Nephron (organoid): Measurements from ENCODE around the gene ESRRA.
A peak's percentile ranks its signal among the peaks of the same experiment; 100 is the strongest.

Source experiments
- H3K27ac Mint-ChIP-seq, 3 experiments: 2 replicates each; pipeline ENCODE4 v1.8.0; 2020; ENCODE audit warnings: mixed read lengths in 3 of 3, mild to moderate bottlenecking in 2 of 3, moderate library complexity in 1 of 3
- H3K27me3 Mint-ChIP-seq: 2 replicates; pipeline ENCODE4 v1.8.0; 2021; ENCODE audit warnings: low read depth, mild to moderate bottlenecking, moderate library complexity, mixed read lengths
- H3K36me3 Mint-ChIP-seq: 2 replicates; pipeline ENCODE4 v1.8.0; 2020; ENCODE audit warnings: low read depth, mixed read lengths
- H3K4me1 Mint-ChIP-seq: 2 replicates; pipeline ENCODE4 v1.8.0; 2020; ENCODE audit warnings: mixed read lengths
- H3K4me3 Mint-ChIP-seq, 3 experiments: 2 replicates each; pipeline ENCODE4 v1.8.0; 2020; ENCODE audit warnings: mild to moderate bottlenecking in 3 of 3, mixed read lengths in 3 of 3, moderate library complexity in 2 of 3
- H3K9me3 Mint-ChIP-seq: 2 replicates; pipeline ENCODE4 v1.8.0; 2020; ENCODE audit warnings: mixed read lengths
- CTCF ChIP-seq, 3 experiments: fragments of 200-600 bp; sonication (generic); IDR thresholded peaks; one replicate each; pipeline ENCODE4 v1.5.0; 2021; ENCODE audit warnings: antibody characterized with exemption in 3 of 3; ENCODE audit not compliant: unreplicated experiment in 3 of 3

The ESRRA gene

GRCh38 chr11:64318766-64319761, 13.7 kb downstream of the ESRRA start:
- no peaks in the 10 kb centered on the region for H3K9me3 Mint-ChIP-seq
- H3K4me3 Mint-ChIP-seq = peak overlapping the region; percentile 94 to 99 (median 96)
- H3K36me3 Mint-ChIP-seq = peaks cover 12% of the 10 kb centered on the region
- TF ChIP-seq CTCF (IDR thresholded peaks at IDR 0.05; ENCODE audit: unreplicated experiment in 3 of 3) = no peak
- peak overlapping the region; percentile 100 for H3K27ac Mint-ChIP-seq
- H3K4me1 Mint-ChIP-seq = peaks cover 16% of the 10 kb centered on the region
- no peaks in the 10 kb centered on the region for H3K27me3 Mint-ChIP-seq

DNA sequence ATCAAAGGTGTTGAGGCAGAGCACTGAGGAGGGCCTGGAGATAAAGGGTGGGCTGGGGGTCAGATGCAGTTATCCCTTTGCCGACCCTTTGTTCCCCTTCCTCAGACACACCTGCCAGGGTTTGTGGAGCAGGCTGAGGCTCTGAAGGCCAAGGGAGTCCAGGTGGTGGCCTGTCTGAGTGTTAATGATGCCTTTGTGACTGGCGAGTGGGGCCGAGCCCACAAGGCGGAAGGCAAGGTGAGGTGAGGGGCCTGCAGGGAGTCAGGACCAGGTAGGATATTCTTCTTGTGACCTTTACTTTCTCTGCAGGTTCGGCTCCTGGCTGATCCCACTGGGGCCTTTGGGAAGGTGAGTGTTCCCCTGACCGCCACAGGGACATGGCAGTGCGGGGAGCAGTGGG, 15.2 kb downstream of the ESRRA start:
- peaks cover 9% of the 10 kb centered on the region for H3K36me3 Mint-ChIP-seq
- H3K27ac Mint-ChIP-seq = peak overlapping the region in 1 of 3 experiments; percentile 49
- TF ChIP-seq CTCF (IDR thresholded peaks at IDR 0.05; ENCODE audit: unreplicated experiment in 3 of 3) = no peak
- H3K4me1 Mint-ChIP-seq = peaks cover 16% of the 10 kb centered on the region
- peak overlapping the region; percentile 64 to 77 (median 76) for H3K4me3 Mint-ChIP-seq
- no peaks in the 10 kb centered on the region for H3K27me3 Mint-ChIP-seq
- no peaks in the 10 kb centered on the region for H3K9me3 Mint-ChIP-seq

GRCh38 chr11:64321026-64321425, 15.7 kb downstream of the ESRRA start:
- peak overlapping the region in 1 of 3 experiments; percentile 29 for H3K27ac Mint-ChIP-seq

DNA sequence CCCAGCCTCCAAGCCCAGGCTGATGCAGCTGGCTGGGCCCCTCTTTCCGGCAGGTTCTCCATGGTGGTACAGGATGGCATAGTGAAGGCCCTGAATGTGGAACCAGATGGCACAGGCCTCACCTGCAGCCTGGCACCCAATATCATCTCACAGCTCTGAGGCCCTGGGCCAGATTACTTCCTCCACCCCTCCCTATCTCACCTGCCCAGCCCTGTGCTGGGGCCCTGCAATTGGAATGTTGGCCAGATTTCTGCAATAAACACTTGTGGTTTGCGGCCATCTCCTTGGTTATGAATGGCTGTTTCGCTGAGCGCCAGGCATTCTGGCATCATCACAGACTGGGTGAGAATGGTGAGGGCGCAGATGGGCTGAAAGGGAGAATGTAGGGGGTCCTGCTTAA, 16.2 kb downstream of the ESRRA start:
- H3K27ac Mint-ChIP-seq = peak overlapping the region in 1 of 3 experiments; percentile 35
- no peaks in the 10 kb centered on the region for H3K9me3 Mint-ChIP-seq
- H3K4me3 Mint-ChIP-seq = peak overlapping the region; percentile 64 to 77 (median 76)
- peaks cover 9% of the 10 kb centered on the region for H3K36me3 Mint-ChIP-seq
- no peak for TF ChIP-seq CTCF (IDR thresholded peaks at IDR 0.05; ENCODE audit: unreplicated experiment in 3 of 3)
- no peaks in the 10 kb centered on the region for H3K27me3 Mint-ChIP-seq
- peaks cover 16% of the 10 kb centered on the region for H3K4me1 Mint-ChIP-seq

More at GRCh38 chr11:64321026-64321425, 15.7 kb downstream of the ESRRA start:
- Mint-ChIP-seq H3K4me3 (peak overlapping the region; percentile 64 to 77 (median 76)), H3K36me3 (peaks cover 9% of the 10 kb centered on the region), H3K4me1 (peaks cover 16% of the 10 kb centered on the region), H3K9me3 (no peaks in the 10 kb centered on the region), H3K27me3 (no peaks in the 10 kb centered on the region)
- TF ChIP-seq CTCF (IDR thresholded peaks at IDR 0.05; ENCODE audit: unreplicated experiment in 3 of 3) = no peak

DNA sequence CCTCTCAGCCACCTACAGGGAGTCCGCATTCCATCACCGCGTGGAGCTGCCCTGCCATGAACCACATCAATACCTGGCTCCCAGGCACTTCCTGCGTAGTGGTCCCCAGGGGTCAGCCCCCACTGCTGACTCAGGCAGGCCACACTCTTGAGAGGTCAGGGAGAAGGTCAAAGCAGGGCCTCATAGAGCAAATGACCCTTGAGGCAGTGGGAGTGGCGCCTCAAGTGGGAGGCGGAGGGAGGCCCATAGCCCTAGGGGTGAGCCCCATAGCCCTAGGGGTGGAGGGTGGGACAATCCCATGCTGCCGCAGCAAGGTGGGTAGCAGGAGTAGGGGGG, 17.6 kb downstream of the ESRRA start:
- H3K4me3 Mint-ChIP-seq = no peak overlapping the region
- H3K36me3 Mint-ChIP-seq = peaks cover 9% of the 10 kb centered on the region
- H3K4me1 Mint-ChIP-seq = peaks cover 8% of the 10 kb centered on the region
- no peaks in the 10 kb centered on the region for H3K27me3 Mint-ChIP-seq
- no peak for TF ChIP-seq CTCF (IDR thresholded peaks at IDR 0.05; ENCODE audit: unreplicated experiment in 3 of 3)
- H3K9me3 Mint-ChIP-seq = no peaks in the 10 kb centered on the region
- no peak overlapping the region for H3K27ac Mint-ChIP-seq
